Measurements from ENCODE around the gene USH1G. TPM values are rescaled to one million over a fixed set of nuclear protein-coding genes. Genes with fewer than 3 reads are reported as not detected.

USH1G gene
- total RNA-seq, 2 experiments from 2014 or later = not detected

DNA sequence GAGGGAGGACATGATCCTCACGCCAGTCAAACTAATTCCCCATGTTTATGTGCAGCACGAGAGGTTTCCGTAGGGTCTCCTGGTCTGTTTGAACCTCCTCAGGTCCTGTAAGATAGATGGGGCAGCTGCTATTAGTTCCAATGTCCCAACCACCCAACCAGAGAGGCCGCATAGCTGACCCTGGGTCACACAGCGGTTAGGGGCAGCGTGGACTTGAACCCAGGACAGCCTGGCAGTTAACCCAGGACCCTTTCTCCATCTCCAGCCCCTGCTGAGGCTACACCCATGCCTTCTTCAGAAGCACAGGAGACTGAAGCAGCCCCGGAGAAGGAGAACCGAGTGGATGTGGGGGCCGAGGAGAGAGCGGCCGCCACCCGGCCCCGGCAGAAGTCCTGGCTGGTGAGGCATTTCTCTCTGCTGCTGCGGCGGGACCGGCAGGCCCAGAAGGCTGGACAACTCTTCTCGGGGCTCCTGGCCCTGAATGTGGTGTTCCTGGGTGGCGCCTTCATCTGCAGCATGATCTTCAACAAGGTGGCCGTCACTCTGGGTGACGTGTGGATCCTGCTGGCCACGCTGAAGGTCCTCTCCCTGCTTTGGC lies 18.2 kb upstream of the USH1G start:
- ATAC-seq (no peak), DNase-seq (no peak)
- Mint-ChIP-seq H3K9me3 (ENCODE audit: low read depth) (no peaks in the 10 kb centered on the region), H3K27me3 (peaks cover 36% of the 10 kb centered on the region), H3K27ac (no peak overlapping the region), H3K4me3 (no peak overlapping the region), H3K4me1 (peaks cover 2% of the 10 kb centered on the region), H3K36me3 (ENCODE audit: low read depth) (no peaks in the 10 kb centered on the region)
- ChIA-PET POLR2A (no interaction called here), CTCF (no interaction called here)
- intact Hi-C loops (cut with DNase I, micrococcal nuclease) = no loop called here

GRCh38 chr17:74939534-74939933 lies 16.5 kb upstream of the USH1G start:
- POLR2A ChIA-PET = no interaction called here
- H3K4me1 Mint-ChIP-seq = no peaks in the 10 kb centered on the region
- peaks cover 37% of the 10 kb centered on the region for H3K27me3 Mint-ChIP-seq
- H3K27ac Mint-ChIP-seq = no peak overlapping the region
- intact Hi-C loops (cut with DNase I, micrococcal nuclease) = no loop called here
- DNase-seq (no peak), ATAC-seq (no peak)
- H3K9me3 Mint-ChIP-seq (ENCODE audit: low read depth) = no peaks in the 10 kb centered on the region
- no peaks in the 10 kb centered on the region for H3K36me3 Mint-ChIP-seq (ENCODE audit: low read depth)
- H3K4me3 Mint-ChIP-seq = no peak overlapping the region
- CTCF ChIA-PET = interaction anchor here (0.6 to 2.7 kb wide), 4 partner anchors 16 to 59 kb away, joined by 4 to 9 read pairs (median 6); partner anchors contain the start of gene OTOP2

GRCh38 chr17:74938194-74938950 lies 15.3 kb upstream of the USH1G start:
- Mint-ChIP-seq H3K4me1 (no peaks in the 10 kb centered on the region), H3K9me3 (ENCODE audit: low read depth) (no peaks in the 10 kb centered on the region), H3K36me3 (ENCODE audit: low read depth) (no peaks in the 10 kb centered on the region), H3K27me3 (peaks cover 40% of the 10 kb centered on the region), H3K27ac (no peak overlapping the region), H3K4me3 (no peak overlapping the region)
- intact Hi-C loops (cut with DNase I, micrococcal nuclease) = no loop called here
- no peak for ATAC-seq
- DNase-seq = no peak
- ChIA-PET POLR2A (no interaction called here), CTCF (interaction anchor here (0.6 to 2.7 kb wide), 6 partner anchors 14 to 1618 kb away, joined by 3 to 9 read pairs (median 5); partner anchors contain the start of gene OTOP2)

DNA sequence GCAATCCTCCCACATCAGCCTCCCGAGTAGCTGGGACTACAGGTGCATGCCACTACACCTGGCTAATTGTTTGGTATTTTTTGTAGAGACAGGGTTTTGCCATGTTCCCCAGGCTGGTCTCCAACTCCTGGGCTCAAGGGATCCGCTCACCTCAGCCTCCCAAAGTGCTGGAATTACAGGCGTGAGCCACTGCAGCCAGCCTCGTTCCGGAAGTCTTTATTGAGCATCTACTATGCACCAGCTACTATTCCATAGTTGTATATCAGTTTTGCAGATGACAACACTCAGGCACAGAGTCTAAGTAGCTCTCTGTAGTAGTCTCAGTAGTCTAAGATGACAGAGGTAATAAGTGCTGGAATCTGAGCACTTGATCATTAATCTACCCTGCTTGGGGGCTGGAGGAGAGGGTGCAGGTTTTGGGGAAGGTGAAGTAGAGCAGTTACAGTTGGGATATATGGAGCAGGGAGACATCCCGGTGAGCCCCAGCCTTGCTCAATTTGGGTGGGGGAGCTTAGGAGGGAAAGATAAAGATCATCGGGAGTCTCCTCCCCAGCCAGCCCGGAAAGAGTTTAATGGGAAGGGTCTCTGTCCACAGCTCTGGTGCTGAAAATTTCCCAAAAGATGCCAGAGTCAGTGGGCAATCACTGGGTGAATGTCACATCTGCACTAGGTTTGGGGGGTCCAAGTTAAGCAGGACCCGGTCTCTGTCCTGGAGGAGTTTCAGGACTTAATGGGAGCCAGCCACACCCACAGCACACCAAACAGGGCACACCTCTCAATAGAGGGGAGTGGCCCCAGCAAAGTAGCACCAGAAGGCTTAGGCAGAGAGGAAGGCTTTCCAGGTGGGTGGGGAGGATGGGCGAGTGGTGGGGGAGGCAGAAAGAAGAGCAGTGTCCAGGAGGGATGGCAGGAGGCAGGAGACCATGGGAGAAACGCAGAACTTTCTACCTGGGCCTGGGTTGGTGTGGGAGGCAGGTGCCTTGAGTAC lies 14.3 kb upstream of the USH1G start:
- intact Hi-C loops (cut with DNase I, micrococcal nuclease) = no loop called here
- Mint-ChIP-seq H3K27me3 (peaks cover 43% of the 10 kb centered on the region), H3K4me1 (no peaks in the 10 kb centered on the region), H3K27ac (no peak overlapping the region), H3K36me3 (ENCODE audit: low read depth) (no peaks in the 10 kb centered on the region), H3K4me3 (no peak overlapping the region), H3K9me3 (ENCODE audit: low read depth) (no peaks in the 10 kb centered on the region)
- ChIA-PET CTCF (interaction anchor here (0.6 to 2.7 kb wide), 3 partner anchors 24 to 1617 kb away, joined by 3 to 9 read pairs (median 5); no protein-coding TSS in a partner anchor), POLR2A (no interaction called here)
- DNase-seq (no peak), ATAC-seq (no peak)

DNA sequence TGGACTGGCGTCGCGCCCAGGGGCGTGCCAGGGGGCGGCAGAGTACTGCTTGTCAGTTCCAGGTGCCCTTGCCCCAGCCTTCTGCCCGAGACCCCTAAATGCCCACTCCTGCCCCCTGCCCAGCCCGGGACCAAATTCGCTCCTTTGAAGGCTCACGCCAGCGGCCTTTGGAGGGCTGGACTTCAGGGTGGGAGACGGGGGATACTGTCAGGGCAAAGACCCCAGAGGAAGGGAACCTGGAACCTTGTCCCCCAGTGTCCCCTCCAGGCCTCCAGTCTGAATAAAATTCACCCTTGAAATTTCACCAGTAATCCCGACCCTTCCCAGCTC lies 13.4 kb upstream of the USH1G start:
- no peak overlapping the region for H3K27ac Mint-ChIP-seq
- H3K36me3 Mint-ChIP-seq (ENCODE audit: low read depth) = no peaks in the 10 kb centered on the region
- ATAC-seq = no peak
- H3K4me3 Mint-ChIP-seq = no peak overlapping the region
- intact Hi-C loops (cut with DNase I, micrococcal nuclease) = no loop called here
- no peaks in the 10 kb centered on the region for H3K9me3 Mint-ChIP-seq (ENCODE audit: low read depth)
- H3K4me1 Mint-ChIP-seq = no peaks in the 10 kb centered on the region
- H3K27me3 Mint-ChIP-seq = peaks cover 41% of the 10 kb centered on the region
- DNase-seq = no peak
- ChIA-PET POLR2A (no interaction called here), CTCF (no interaction called here)

- Mint-ChIP-seq H3K27ac (no peak within 1 kb of the TSS), H3K9me3 (ENCODE audit: low read depth) (no peaks in the 10 kb centered on the region), H3K4me3 (no peak within 1 kb of the TSS), H3K36me3 (ENCODE audit: low read depth) (no peaks in the 10 kb centered on the region), H3K4me1 (no peaks in the 10 kb centered on the region), H3K27me3 (peaks cover 43% of the 10 kb centered on the region)
- ChIA-PET CTCF (interaction anchor here (1.2 kb wide), 1 partner anchor 38 kb away, joined by 3 read pairs; no protein-coding TSS in a partner anchor), POLR2A (no interaction called here)
- no peak for ATAC-seq
- intact Hi-C loops (cut with DNase I, micrococcal nuclease) = no loop called here
- no peak for DNase-seq
Observed at GRCh38 chr17:74935585-74936469, 12.8 kb upstream of the USH1G start, which contains the start of gene OTOP3. Gene OTOP3 (plus strand): TSS chr17:74935898. CDS start chr17:74935922, 24 bp downstream.

DNA sequence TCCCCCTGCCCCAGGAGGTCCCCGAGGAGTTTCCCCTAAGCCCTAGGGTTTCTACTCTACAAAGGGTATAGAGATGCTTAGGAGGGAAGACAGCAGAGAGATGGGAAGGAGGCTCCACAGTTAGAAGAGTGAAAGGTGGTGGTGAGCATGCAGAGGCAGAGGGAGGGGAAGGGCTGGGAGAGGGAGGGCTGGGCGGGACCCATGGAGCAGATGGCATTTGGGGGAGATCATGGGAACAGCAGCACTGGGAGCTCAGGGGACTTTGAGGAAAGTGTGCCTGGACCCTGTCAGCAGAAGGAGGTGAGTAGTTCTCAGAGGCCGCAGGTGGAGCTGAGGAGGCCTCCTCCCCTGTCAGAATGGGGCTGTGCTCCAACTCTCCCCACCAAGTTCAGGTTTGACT lies 12.0 kb upstream of the USH1G start:
- H3K27me3 Mint-ChIP-seq = peaks cover 47% of the 10 kb centered on the region
- H3K4me3 Mint-ChIP-seq = no peak overlapping the region
- DNase-seq (no peak), ATAC-seq (no peak)
- no peaks in the 10 kb centered on the region for H3K4me1 Mint-ChIP-seq
- H3K9me3 Mint-ChIP-seq (ENCODE audit: low read depth) = no peaks in the 10 kb centered on the region
- no peak overlapping the region for H3K27ac Mint-ChIP-seq
- no peaks in the 10 kb centered on the region for H3K36me3 Mint-ChIP-seq (ENCODE audit: low read depth)
- ChIA-PET POLR2A (no interaction called here), CTCF (interaction anchor here (0.7 to 1.2 kb wide), 2 partner anchors 33 to 39 kb away, joined by 3 read pairs; no protein-coding TSS in a partner anchor)
- intact Hi-C loops (cut with DNase I, micrococcal nuclease) = no loop called here

- Mint-ChIP-seq H3K36me3 (ENCODE audit: low read depth) (no peaks in the 10 kb centered on the region), H3K4me1 (no peaks in the 10 kb centered on the region), H3K27me3 (peaks cover 38% of the 10 kb centered on the region), H3K9me3 (ENCODE audit: low read depth) (no peaks in the 10 kb centered on the region), H3K27ac (no peak overlapping the region), H3K4me3 (no peak overlapping the region)
- ATAC-seq (no peak), DNase-seq (no peak)
- intact Hi-C loops (cut with DNase I, micrococcal nuclease) = no loop called here
- ChIA-PET CTCF (interaction anchor here (1.4 to 1.5 kb wide), 2 partner anchors 12 to 31 kb away, joined by 4 to 6 read pairs; no protein-coding TSS in a partner anchor), POLR2A (no interaction called here)
Observed at GRCh38 chr17:74930535-74931036, 7.5 kb upstream of the USH1G start.

DNA sequence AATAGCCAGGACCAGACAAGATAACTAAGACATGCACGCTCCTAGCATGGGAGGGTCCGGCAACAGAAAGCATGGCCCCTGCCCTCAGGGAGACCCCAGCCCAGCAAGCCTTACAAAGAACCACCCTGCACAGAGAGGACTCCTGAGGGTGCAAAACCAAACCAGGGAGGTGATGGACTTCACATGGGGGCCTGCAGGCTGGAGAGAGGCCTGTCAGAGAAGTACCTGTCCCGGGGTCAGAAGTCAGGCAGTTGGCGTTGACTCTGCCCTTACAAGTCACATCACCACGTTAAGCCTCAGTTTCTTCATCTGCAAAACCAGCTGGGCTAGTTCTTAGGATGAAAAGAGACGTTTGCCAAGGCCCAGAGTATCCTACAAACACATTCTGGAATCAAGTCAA lies 5.7 kb upstream of the USH1G start:
- ATAC-seq (no peak), DNase-seq (no peak)
- Mint-ChIP-seq H3K9me3 (ENCODE audit: low read depth) (no peaks in the 10 kb centered on the region), H3K4me3 (no peak overlapping the region), H3K27ac (no peak overlapping the region), H3K4me1 (peaks cover 4% of the 10 kb centered on the region), H3K36me3 (ENCODE audit: low read depth) (no peaks in the 10 kb centered on the region), H3K27me3 (peaks cover 48% of the 10 kb centered on the region)
- ChIA-PET POLR2A (no interaction called here), CTCF (interaction anchor here (0.7 to 0.8 kb wide), 2 partner anchors 44 to 821 kb away, joined by 3 read pairs; partner anchors contain the start of gene HID1)
- intact Hi-C loops (cut with DNase I, micrococcal nuclease) = no loop called here

GRCh38 chr17:74925242-74925641 lies 2.2 kb upstream of the USH1G start:
- POLR2A ChIA-PET = no interaction called here
- no peak for ATAC-seq

More at GRCh38 chr17:74925242-74925641, 2.2 kb upstream of the USH1G start:
- H3K36me3 Mint-ChIP-seq (ENCODE audit: low read depth) = no peaks in the 10 kb centered on the region
- no peak overlapping the region for H3K27ac Mint-ChIP-seq
- no peak overlapping the region for H3K4me3 Mint-ChIP-seq
- no peaks in the 10 kb centered on the region for H3K9me3 Mint-ChIP-seq (ENCODE audit: low read depth)
- H3K4me1 Mint-ChIP-seq = peaks cover 7% of the 10 kb centered on the region
- intact Hi-C loops (cut with DNase I, micrococcal nuclease) = no loop called here
- peaks cover 42% of the 10 kb centered on the region for H3K27me3 Mint-ChIP-seq
- CTCF ChIA-PET = interaction anchor here (0.8 to 4.1 kb wide), 4 partner anchors 10 to 174 kb away, joined by 3 to 31 read pairs (median 6); no protein-coding TSS in a partner anchor
- DNase-seq = no peak
